Body of pancreas (tissue), 4 donors: Measurements from ENCODE around the gene SPAM1. TPM values are rescaled to one million over a fixed set of nuclear protein-coding genes. Genes with fewer than 3 reads are reported as not detected.

Source experiments
- ATAC-seq: fragments of 150-250 bp; one replicate; pipeline ENCODE4 v1.9.1; 2016
- DNase-seq, 4 donors: peaks; one replicate each; pipeline ENCODE4 v3.0.0-alpha.2; 2019
- H3K27ac ChIP-seq, 4 donors: fragments of 200-600 bp; sonication (generic); 1 replicate in 3 of 4; 2 replicates in 1 of 4; pipeline versions ENCODE4 v1.5.1 to v1.6.1; 2016 to 2019; ENCODE audit warnings: mild to moderate bottlenecking in 1 of 4, mixed read lengths in 1 of 4, moderate library complexity in 1 of 4
- H3K27me3 ChIP-seq, 2 donors: fragments of 200-600 bp; sonication (generic); one replicate each; pipeline ENCODE4 v1.6.0; 2016; ENCODE audit warnings: mild to moderate bottlenecking in 1 of 2
- H3K36me3 ChIP-seq, 2 donors: fragments of 200-600 bp; sonication (generic); replicated peaks in 1 of 2; 2 replicates each; pipeline ENCODE4 v1.5.1; 2016; ENCODE audit warnings: low read depth in 2 of 2; ENCODE audit not compliant: insufficient read depth in 1 of 2
- H3K4me1 ChIP-seq: fragments of 200-600 bp; sonication (generic); one replicate; pipeline ENCODE4 v1.6.0; 2016
- H3K4me3 ChIP-seq, 2 donors: fragments of 200-600 bp; sonication (generic); 1 replicate in 1 of 2; 2 replicates in 1 of 2; pipeline ENCODE4 v1.5.1; 2016 to 2019
- H3K9me3 ChIP-seq, 3 donors: fragments of 200-600 bp; sonication (generic); 1 replicate in 2 of 3; 2 replicates in 1 of 3; pipeline ENCODE4 v1.5.1; 2016
- CTCF ChIP-seq, 7 experiments: fragments of 450-650 bp in 4 of 7; fragments of 200-600 bp in 3 of 7; sonication (generic) in 3 of 7; IDR thresholded peaks; one replicate each; pipeline ENCODE4 v1.5.1; 2016 to 2019; ENCODE audit warnings: antibody characterized with exemption in 7 of 7
- POLR2A ChIP-seq, 3 donors: fragments of 450-650 bp; IDR thresholded peaks; one replicate each; pipeline ENCODE4 v1.6.1; 2016; ENCODE audit warnings: antibody characterized with exemption in 3 of 3, mild to moderate bottlenecking in 2 of 3
- WGBS, 2 donors: methylation state at CpG; one replicate each; pipeline ENCODE4 v1.1.5; 2017; 5-methylcytosine and 5-hydroxymethylcytosine counted together
- intact Hi-C: fragments of 100-400 bp; cut with DNase I; formaldehyde crosslinking; loops from one replicate; pipeline ENCODE4 v1.15.1; 2023
- total RNA-seq, 2 donors: library from RNA; depleted of rRNA; stranded (reverse); fragments of >200 nt; gene quantifications; one replicate each; pipeline ENCODE4 v1.1.0, GENCODE V29; 2016

The SPAM1 gene
- total RNA-seq, 2 donors from 2014 or later: not detected

- Histone ChIP-seq H3K27ac (no peak overlapping the region), H3K4me3 (no peak overlapping the region), H3K4me1 (no peaks in the 10 kb centered on the region), H3K36me3 (no peaks in the 10 kb centered on the region), H3K27me3 (no peaks in the 10 kb centered on the region), H3K9me3 (no peaks in the 10 kb centered on the region)
- no peak for ATAC-seq
- no peak for TF ChIP-seq POLR2A (IDR thresholded peaks at IDR 0.05)
- TF ChIP-seq CTCF (IDR thresholded peaks at IDR 0.05): no peak
- WGBS, 2 donors: 72 to 75% methylated on average over 2 of the region's 2 CpGs
- intact Hi-C loops: no loop called here
- DNase-seq: no peak
Measured at GRCh38 chr7:124009321-124009720, 84.3 kb downstream of the SPAM1 start.

Other genes starting within 250 kb of the SPAM1 start
- gene WASL, start 176.2 kb upstream of the SPAM1 start, total RNA-seq: 10 to 100 TPM; 12.9 to 20.5 TPM
- gene HYAL4, start 80.1 kb upstream of the SPAM1 start, total RNA-seq: not detected
- not detected for gene TMEM229A, start 107.8 kb downstream of the SPAM1 start, total RNA-seq